HG02973 (cell line): ENCODE data around the gene ITGAL.
"Not testable (repeated sequence)": the region's sequence is repeated elsewhere in the genome, so short reads cannot be mapped to it uniquely, and the experiment has no call there.

Experiments
- ATAC-seq: cut with Tn5 transposase; IDR thresholded peaks from one replicate; pipeline ENCODE4 v1.9.1; 2021; ENCODE audit warnings: moderate library complexity; ENCODE audit not compliant: unreplicated experiment

The ITGAL gene

DNA sequence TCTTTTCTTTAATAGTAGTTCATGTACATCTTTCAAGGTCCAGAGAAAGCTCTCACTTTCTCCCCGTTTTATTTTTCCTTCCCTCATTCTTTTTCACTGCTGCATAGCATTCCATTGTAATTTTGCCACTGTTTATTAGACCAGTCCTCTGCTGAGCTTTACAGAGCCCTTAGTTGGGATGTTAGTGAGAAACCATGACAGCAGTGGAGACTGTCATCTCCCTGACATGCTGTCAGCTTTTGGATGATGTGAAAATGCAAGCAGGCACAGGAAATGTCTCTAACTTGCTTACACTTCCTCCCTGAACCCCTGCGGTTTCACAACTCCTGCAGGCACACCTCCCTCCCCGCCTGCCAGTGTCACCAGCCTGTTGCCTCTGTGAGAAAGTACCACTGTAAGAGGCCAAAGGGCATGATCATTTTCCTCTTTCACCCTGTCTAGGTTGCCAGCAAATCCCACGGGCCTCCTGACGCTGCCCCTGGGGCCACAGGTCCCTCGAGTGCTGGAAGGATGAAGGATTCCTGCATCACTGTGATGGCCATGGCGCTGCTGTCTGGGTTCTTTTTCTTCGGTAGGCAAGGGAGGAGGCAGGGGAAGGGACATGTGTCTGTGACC, at the start of gene ITGAL:
Gene ITGAL, plus strand, starts transcription at position 415 of the 615 bp plus-strand sequence. Its CDS starts 96 bp downstream, at position 511.
- peak; percentile 44 for ATAC-seq

- no peak for ATAC-seq
These were observed 44.5 kb upstream of the ITGAL start for GRCh38 chr16:30428055-30428454.

DNA sequence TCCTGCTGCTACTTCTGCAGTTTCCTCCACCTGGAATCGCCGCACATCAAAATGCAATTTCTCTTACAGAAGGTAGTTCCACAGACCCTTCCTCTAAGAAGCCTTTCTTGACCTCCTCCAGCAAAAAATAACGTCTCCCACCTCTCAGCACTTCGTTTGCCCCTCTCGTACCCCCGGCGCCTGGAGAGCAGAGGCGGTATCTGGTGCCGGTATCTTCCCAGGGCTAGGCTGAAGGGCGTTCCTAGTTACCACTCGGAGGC, 43.2 kb upstream of the ITGAL start:
- ATAC-seq, result no peak

GRCh38 chr16:30429678-30430427, 42.7 kb upstream of the ITGAL start, which contains the start of gene DCTPP1:
Gene DCTPP1 (minus strand): TSS chr16:30430030. CDS start chr16:30429980, 50 bp downstream.
- peak; percentile 95 for ATAC-seq

- ATAC-seq, result peak; percentile 3
These were observed 42.0 kb upstream of the ITGAL start for GRCh38 chr16:30430428-30430970.

- no peak for ATAC-seq
These were observed 37.7 kb upstream of the ITGAL start for GRCh38 chr16:30434852-30435251.

- ATAC-seq, result no peak
These were observed 35.0 kb upstream of the ITGAL start for GRCh38 chr16:30437511-30438046.

DNA sequence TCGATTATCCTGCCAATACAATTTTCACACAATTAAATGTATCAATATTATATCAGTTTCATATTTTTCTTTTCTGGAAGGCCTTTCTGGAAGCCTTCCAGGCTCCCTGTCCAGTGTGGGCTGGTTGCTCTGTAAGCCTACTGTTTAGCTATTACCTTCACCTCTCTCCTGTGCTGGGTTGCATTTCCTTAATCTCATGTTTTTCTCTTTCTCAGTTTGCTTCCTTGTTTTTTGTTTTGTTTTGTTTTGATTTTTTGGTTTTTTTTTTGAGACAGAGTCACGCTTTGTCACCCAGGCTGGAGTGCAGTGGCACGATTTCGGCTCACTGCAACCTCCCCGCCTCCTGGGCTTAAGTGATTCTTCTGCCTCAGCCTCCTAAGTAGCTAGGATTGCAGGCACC, 33.7 kb upstream of the ITGAL start:
- no peak for ATAC-seq

GRCh38 chr16:30439720-30440348, 32.7 kb upstream of the ITGAL start:
- ATAC-seq, result no peak

- ATAC-seq, result no peak
These were observed 28.9 kb upstream of the ITGAL start for GRCh38 chr16:30443631-30444030.

GRCh38 chr16:30444231-30445148, 28.1 kb upstream of the ITGAL start:
- no peak for ATAC-seq

- ATAC-seq, result peak; percentile 11
These were observed 27.5 kb upstream of the ITGAL start for GRCh38 chr16:30445149-30445407.

- peak; percentile 77 for ATAC-seq
These were observed 26.9 kb upstream of the ITGAL start, which contains the start of gene SEPHS2 for GRCh38 chr16:30445408-30446202. Gene SEPHS2 (minus strand): TSS chr16:30445874. CDS start chr16:30445727, 147 bp downstream.

DNA sequence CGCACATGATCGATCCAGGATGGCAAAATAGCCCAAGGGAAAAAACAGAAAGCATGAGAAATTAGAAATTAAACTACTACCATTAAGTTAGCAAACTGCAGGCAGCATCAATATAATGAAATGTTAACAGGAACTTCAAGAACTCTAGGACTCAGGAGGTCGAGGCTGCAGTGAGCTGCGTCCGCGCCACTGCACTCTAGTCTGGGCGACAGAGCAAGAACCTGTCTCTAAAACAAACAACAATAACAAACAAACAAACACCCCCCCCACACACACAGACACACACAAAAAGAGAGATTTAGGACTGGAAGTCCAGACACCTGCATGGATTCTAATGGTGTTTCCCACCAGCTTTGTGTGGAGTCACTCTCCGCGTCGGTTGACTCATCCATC, 26.3 kb upstream of the ITGAL start:
- ATAC-seq, result no peak

- ATAC-seq, result no peak
These were observed 24.9 kb upstream of the ITGAL start for GRCh38 chr16:30447512-30448226.

- ATAC-seq, result no peak
These were observed 23.5 kb upstream of the ITGAL start for GRCh38 chr16:30449116-30449435.

DNA sequence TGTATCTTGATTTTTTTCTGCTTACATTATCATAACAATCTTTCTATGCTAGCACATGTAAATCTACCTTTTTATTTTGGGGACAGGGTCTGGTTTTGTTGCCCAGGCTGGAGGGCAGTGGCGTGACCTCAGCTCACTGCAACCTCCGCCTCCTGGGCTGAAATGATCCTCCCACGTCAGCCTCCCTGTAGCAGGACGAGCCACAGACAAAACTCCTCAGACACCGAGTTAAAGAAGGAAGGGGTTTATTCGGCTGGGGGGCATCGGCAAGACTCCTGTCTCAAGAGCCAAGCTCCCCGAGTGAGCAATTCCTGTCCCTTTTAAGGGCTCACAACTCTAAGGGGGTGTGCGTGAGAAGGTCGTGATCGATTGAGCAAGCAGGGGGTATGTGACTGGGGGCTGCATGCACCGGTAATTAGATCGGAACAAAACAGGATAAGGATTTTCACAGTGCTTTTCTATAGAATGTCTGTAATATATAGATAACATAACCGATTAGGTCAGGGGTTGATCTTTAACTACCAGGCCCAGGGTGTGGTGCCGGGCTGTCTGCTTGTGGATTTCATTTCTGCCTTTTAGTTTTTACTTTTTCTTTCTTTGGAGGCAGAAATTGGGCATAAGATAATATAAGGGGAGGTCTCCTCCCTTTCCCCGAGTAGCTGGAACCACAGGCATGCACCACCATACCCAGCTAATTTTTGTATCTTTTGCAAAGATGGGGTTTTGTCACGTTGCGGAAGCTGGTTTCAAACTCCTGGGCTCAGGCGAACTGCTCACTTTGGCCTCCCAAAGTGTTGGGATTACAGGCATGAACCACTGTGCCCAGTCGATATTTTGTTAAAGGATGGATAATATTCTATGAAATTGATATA, 19.6 kb upstream of the ITGAL start:
- ATAC-seq, result not testable (repeated sequence)

DNA sequence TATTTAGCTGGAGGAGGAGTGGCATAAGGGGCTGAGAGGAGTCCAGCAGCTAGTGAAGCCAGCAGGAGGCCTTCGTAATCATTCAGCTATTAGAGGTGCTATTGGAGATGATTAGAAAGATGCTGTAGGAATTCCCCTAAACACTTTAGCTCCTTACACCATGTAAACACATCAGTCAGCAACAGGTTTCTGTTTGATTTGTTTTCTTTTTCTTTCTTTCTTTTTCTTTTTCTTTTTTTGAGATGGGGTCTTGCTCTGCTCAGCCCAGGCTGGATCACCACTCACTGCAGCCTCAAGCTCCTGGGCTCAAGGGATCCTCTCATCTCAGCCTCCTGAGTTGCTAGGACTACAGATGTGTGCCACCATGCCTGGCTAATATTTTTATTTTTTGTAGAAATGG, 16.2 kb upstream of the ITGAL start:
- no peak for ATAC-seq

DNA sequence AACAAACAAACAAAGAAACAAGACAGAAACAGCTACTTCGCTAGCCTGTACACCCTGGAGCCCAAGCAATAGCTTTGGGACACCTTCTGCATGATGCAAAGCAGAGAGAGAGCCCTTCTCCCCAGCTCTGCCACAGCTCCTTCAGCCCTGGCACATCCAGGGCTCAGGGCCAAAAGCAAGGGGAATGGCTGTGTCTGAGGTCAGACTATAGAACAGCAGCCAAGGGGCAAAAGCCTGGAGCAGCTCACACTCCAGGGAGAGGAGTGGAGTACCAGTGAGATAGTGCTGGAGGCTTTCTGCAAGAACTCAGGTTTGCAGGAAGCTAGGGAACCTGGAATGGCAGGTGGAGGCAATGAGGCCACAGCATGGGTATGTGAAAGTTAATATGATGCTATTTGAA, 15.3 kb upstream of the ITGAL start:
- ATAC-seq, result no peak
